ENCODE measurements around the gene ZBTB7C.
"Not testable (repeated sequence)": the region's sequence is repeated elsewhere in the genome, so short reads cannot be mapped to it uniquely, and the experiment has no call there.

ZBTB7C gene

GRCh38 chr18:48408727-48409590, at the start of gene ZBTB7C:
ZBTB7C (minus strand) TSS chr18:48409383.
- no peak for DNase-seq (ENCODE audit: low read depth in 2 of 2)

- no peak for DNase-seq (ENCODE audit: low read depth in 2 of 2)
Observed at GRCh38 chr18:48456838-48457237, 47.7 kb upstream of the ZBTB7C start.

GRCh38 chr18:48455555-48456478, 46.6 kb upstream of the ZBTB7C start:
- peak in 1 of 2 donors; percentile 18 for DNase-seq (ENCODE audit: low read depth in 2 of 2)

GRCh38 chr18:48454261-48454757, 45.1 kb upstream of the ZBTB7C start:
- DNase-seq (ENCODE audit: low read depth in 2 of 2), result no peak

- DNase-seq (ENCODE audit: low read depth in 2 of 2), result no peak
Observed at GRCh38 chr18:48453330-48454066, 44.3 kb upstream of the ZBTB7C start.

GRCh38 chr18:48452861-48453323, 43.7 kb upstream of the ZBTB7C start:
- no peak for DNase-seq (ENCODE audit: low read depth in 2 of 2)

GRCh38 chr18:48450685-48451084, 41.5 kb upstream of the ZBTB7C start:
- DNase-seq (ENCODE audit: low read depth in 2 of 2), result no peak

- peak; percentile 5 to 34 for DNase-seq (ENCODE audit: low read depth in 2 of 2)
Observed at GRCh38 chr18:48446582-48447225, 37.5 kb upstream of the ZBTB7C start.

GRCh38 chr18:48445540-48445939, 36.4 kb upstream of the ZBTB7C start:
- DNase-seq (ENCODE audit: low read depth in 2 of 2), result peak; percentile 31 to 42

GRCh38 chr18:48442761-48443160, 33.6 kb upstream of the ZBTB7C start:
- DNase-seq (ENCODE audit: low read depth in 2 of 2), result no peak

- no peak for DNase-seq (ENCODE audit: low read depth in 2 of 2)
Observed at GRCh38 chr18:48441405-48441881, 32.3 kb upstream of the ZBTB7C start.

GRCh38 chr18:48440924-48441323, 31.7 kb upstream of the ZBTB7C start:
- DNase-seq (ENCODE audit: low read depth in 2 of 2), result no peak

GRCh38 chr18:48436907-48437306, 27.7 kb upstream of the ZBTB7C start:
- no peak for DNase-seq (ENCODE audit: low read depth in 2 of 2)

- not testable (repeated sequence) for DNase-seq (ENCODE audit: low read depth in 2 of 2)
Observed at GRCh38 chr18:48434382-48434781, 25.2 kb upstream of the ZBTB7C start.

- no peak for DNase-seq (ENCODE audit: low read depth in 2 of 2)
Observed at GRCh38 chr18:48433541-48433940, 24.4 kb upstream of the ZBTB7C start.

GRCh38 chr18:48430150-48430549, 21.0 kb upstream of the ZBTB7C start:
- DNase-seq (ENCODE audit: low read depth in 2 of 2), result no peak

- DNase-seq (ENCODE audit: low read depth in 2 of 2), result no peak
Observed at GRCh38 chr18:48428475-48429177, 19.4 kb upstream of the ZBTB7C start.

GRCh38 chr18:48422947-48423378, 13.8 kb upstream of the ZBTB7C start:
- DNase-seq (ENCODE audit: low read depth in 2 of 2), result no peak

- DNase-seq (ENCODE audit: low read depth in 2 of 2), result no peak
Observed at GRCh38 chr18:48419277-48420022, 10.3 kb upstream of the ZBTB7C start.

Measured in stimulated activated CD8-positive, alpha-beta memory T cell treated with anti-CD3 and anti-CD28 coated beads, Interleukin-7, amount 100 ng/mL, for 1 hour (primary cell).